Fibroblast of skin of right biceps (primary cell): ENCODE measurements around the gene OR5D18.
"Not testable (repeated sequence)": the region's sequence is repeated elsewhere in the genome, so short reads cannot be mapped to it uniquely, and the experiment has no call there.

Source experiments
- DNase-seq: peaks from one replicate; pipeline ENCODE4 v3.0.0-alpha.2; 2013

OR5D18 gene

DNA sequence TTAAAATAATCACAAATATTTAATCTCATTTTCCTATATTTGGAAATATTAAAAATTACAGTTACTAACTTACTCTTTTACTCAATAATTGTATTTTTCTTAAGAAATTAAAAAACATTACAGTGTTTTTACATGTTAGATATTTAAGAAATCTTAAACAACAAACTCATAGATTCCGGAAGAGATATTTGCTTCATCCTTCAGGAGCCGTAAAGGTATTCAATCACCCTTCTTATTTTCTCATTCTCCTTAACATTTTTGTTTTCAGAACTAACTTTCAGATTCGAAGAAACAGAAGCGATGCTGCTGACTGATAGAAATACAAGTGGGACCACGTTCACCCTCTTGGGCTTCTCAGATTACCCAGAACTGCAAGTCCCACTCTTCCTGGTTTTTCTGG, at the start of gene OR5D18:
TSS of gene OR5D18 (plus strand) at position 301 of the 400 bp plus-strand sequence. CDS start at position 301, 0 bp downstream.
- DNase-seq, result no peak

DNA sequence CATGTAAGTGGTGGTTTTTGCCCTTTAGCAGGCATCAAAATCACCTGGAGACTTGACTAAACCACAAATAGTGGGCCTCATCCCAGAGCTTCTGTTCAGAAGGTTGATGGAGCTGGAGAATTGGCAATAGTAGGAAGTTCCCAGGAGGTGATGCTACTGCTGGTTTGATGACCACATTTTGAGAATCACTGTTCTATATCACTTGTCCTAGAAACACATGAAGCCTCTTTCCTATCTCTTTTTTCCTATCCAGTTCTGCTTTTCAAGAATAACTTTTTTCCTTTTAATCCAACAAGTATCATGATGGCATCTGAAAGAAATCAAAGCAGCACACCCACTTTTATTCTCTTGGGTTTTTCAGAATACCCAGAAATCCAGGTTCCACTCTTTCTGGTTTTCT, 46.3 kb upstream of the OR5D18 start, which contains the start of gene OR5D13:
TSS of gene OR5D13 (plus strand) at position 301 of the 400 bp plus-strand sequence. CDS start at position 301, 0 bp downstream.
- no peak for DNase-seq

DNA sequence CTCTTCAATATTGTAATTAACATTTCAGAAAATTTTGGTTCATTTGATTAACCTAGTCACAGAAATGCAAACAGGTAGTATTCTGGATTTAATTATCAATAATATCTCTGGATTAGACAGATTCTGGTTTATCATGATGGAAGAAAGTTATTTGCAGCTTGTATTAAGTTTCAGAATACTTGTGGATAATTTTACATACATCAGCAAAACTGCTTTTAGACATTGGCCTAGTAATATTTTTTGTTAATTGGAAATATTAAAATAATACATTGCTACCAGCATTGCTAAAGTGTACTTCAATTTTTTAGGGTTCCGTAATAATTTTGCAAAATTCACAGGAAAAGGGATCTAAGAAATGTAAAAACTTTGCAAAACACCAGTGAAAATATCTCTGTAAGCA, 27.8 kb upstream of the OR5D18 start:
- no peak for DNase-seq

DNA sequence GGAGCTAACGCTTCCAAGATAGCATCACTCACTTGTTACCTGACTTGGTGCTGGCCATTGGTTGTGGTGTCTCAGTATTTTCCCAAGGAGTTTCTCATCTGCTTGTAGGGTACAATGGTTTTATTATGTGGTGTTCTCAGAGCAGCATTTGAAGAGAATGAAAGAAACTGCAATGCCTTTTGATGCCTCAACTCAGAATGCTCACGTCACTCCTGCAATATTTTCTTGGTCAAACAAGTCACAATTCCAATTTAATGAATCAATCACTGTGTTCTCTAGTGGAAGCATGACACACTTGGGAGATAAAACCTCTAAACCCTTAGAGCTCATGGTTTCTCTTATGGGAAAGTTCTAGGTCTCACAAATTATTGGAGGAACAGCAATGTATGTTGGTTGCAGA, 26.1 kb upstream of the OR5D18 start:
- DNase-seq, result no peak

DNA sequence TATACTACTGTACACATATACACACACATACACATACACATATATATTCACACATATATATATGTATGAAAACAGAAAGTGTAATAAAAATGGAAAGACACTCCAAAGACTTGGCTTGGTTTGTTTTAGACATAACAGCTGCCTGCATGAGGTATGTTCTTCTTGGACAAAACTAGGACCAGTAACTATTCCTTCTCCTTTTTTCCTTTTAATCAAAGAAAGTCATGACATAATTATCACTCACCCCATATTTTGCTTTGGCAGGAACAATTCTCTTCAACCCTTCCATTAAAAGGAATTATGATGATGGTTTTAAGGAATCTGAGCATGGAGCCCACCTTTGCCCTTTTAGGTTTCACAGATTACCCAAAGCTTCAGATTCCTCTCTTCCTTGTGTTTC, 24.2 kb upstream of the OR5D18 start, which contains the start of gene OR5D14:
TSS of gene OR5D14 (plus strand) at position 301 of the 400 bp plus-strand sequence. CDS start at position 301, 0 bp downstream.
- DNase-seq, result no peak

DNA sequence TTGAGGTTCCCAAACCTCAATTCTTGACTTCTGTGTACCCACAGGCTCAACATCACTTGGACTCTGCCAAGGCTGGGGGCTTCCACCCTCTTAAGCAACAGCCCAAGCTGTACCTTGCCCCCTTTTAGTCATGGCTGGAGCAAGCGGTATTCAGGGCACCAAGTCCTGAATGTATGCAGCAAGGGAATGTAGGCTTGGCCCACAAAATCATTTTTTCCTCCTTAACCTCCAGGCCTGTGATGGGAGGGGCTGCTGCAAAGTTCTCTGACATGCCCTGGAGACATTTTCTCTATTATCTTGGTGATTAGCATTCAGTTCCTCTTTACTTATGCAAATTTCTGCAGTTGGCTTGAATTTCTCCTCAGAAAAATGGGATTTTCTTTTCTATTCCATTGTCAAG, 13.2 kb upstream of the OR5D18 start:
- DNase-seq, result no peak

DNA sequence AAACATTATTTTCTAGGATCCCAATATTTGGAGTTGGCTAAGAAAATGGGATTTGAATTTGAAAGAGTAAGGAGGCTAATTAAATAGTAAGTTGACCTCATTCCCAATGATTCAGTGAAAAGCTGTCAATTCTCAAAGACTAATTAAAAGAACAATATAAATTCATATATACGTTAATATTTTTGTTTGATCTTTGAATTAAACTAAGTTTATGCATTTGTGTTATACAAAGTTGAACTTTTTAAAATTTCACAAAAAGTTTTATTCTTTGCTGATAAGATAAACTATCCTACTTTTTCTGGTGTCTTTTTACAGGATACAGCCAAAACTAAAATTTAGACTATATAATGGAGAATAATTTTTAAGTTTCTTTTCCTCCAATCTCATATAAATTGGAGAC, 8.4 kb upstream of the OR5D18 start, which contains the start of gene OR5L1:
TSS of gene OR5L1 (plus strand) at position 301 of the 400 bp plus-strand sequence. CDS start 100 bp downstream, outside the sequence.
- DNase-seq, result no peak

DNA sequence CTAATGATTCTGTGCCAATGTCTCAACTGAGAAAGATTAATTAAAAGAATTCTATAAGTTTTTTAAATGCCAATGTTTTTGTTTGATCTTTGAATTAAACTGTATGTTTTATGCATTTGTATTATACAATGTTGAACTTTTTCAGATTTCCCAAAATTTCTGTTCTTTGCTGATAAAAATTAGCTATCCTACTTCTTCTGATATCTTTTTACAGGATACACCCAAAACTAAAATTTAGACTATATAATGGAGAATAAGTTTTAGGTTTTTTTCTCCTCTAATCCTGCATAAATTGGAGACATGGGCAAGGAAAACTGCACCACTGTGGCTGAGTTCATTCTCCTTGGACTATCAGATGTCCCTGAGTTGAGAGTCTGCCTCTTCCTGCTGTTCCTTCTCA, 7.5 kb downstream of the OR5D18 start, which contains the start of gene OR5L2:
TSS of gene OR5L2 (plus strand) at position 301 of the 400 bp plus-strand sequence. CDS start at position 301, 0 bp downstream.
- no peak for DNase-seq

DNA sequence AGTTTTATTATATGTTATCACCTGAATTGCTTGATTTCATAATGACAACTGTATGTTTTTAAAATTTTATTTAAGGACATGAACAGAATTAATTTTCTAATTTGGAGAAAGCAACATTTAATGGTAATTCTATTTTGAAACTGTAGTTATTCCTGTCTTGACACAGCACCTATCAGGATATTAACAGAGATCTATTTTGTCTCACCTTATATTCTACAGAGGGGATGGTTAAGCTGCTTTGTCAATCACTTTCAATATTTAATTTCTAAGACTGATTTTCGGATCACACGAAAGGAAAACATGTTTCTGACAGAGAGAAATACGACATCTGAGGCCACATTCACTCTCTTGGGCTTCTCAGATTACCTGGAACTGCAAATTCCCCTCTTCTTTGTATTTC, 19.0 kb downstream of the OR5D18 start, which contains the start of gene OR5D16:
TSS of gene OR5D16 (plus strand) at position 301 of the 400 bp plus-strand sequence. CDS start at position 301, 0 bp downstream.
- DNase-seq, result no peak

DNA sequence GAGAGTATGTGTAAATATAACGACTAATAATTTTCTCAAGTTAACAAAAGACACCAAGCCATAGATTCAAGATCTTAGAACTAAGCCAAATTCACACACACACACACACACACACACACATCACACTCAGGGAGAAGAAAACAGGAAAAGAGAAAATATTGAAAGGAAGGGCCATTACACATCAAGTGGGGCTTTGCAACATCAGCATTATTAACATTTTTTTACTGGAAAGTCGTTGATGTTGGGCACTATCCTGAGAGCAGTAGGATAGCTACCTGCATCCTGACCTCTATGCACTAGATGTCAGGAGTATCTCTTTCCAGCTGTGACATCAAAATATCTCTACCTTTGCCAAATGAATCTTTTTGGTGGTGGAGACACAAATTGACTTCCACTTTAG, 28.0 kb downstream of the OR5D18 start:
- DNase-seq, result no peak

DNA sequence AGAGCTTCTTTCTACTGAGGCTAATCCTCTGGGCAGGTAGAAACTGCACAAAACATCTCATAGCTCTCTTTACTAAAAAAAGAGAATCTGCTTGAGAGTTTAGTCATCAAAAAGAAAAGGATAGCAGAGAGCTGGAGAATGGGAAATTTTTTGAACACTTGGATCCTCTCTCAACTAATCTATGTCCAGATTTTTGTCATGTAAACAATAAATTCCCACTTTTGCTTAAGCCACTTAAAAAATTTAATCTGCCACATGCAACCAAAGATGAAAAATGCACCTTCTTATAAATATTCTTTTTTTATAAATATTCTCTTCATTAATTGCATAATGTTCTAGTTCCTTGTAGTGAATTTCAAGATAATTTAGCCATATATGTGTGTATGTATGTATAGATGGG, 29.6 kb downstream of the OR5D18 start:
- no peak for DNase-seq

DNA sequence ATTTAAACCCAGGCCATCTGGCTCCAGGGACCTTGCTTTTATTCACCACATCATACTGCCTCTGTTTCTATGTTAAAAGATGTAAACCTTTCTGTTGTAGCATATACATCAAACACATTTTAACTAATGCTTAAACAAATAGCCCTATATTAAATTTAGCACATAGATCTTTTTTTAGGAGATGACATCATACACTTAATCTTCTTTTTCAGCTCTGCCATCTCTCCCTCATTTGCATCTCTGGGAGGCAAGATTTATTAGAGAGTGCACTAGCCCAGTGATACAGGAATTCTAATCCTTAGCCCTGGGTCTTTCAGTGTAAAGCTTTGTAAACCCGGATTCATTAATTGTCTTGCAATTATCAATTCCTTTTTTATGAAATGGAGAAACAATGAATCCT, 32.7 kb downstream of the OR5D18 start:
- DNase-seq, result no peak

DNA sequence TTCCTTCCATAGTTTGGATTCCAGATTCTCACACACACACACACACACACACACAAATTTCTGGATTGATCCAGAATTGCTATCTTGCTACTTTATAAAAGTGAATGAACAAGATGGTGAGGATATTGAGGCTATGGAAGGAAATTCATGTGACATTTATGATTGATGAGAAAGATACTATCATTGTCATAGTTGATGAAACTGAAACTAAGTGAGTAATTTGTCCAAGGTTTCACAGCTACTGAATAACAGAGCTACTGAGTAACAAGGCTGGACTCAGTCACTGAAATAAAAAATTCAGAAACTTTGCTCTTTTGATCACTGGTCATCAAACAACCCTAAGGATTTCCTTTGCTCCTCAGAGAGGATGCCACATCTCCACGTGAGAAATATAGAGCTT, 35.3 kb downstream of the OR5D18 start:
- no peak for DNase-seq

DNA sequence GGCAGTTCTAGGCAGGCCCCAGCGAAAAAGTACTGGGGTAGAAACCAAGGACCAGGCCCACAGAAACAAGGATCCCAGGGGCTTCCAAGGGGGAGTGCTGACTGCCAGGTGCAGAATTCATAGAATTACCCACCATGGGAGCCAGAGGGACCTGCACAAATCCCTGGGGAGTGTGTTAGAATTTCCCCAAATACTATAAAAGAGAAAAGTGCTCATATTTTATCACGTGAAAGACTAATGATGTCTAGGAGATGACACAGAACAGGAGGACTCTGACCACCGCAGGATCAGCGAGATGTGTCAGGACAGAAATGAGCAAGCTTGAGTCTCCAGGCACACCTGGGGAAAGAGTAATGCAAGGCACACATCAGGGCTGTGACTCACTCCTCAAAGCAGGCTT, 47.9 kb downstream of the OR5D18 start:
- not testable (repeated sequence) for DNase-seq
